ENCODE results near the gene NUP160.

DNA sequence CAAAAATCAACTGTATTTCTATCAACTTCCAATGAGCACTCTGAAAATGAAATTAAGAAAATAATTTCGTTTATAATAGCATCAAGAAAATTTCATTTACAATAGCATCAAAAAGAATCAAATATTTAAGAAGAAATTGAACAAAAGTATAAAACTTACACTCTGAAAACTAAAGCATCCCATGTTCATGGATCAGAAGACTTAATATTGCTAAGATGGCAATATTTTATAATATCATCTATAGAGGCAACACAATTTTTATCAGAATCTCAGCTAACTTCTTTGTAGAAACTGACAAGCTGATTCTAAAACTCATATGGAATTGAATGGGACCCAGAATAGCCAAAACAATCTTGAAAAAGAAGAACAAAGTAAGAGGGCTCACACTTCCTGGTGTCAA is 19.9 kb downstream of the NUP160 start:
- TF ChIP-seq, protein P1, sequence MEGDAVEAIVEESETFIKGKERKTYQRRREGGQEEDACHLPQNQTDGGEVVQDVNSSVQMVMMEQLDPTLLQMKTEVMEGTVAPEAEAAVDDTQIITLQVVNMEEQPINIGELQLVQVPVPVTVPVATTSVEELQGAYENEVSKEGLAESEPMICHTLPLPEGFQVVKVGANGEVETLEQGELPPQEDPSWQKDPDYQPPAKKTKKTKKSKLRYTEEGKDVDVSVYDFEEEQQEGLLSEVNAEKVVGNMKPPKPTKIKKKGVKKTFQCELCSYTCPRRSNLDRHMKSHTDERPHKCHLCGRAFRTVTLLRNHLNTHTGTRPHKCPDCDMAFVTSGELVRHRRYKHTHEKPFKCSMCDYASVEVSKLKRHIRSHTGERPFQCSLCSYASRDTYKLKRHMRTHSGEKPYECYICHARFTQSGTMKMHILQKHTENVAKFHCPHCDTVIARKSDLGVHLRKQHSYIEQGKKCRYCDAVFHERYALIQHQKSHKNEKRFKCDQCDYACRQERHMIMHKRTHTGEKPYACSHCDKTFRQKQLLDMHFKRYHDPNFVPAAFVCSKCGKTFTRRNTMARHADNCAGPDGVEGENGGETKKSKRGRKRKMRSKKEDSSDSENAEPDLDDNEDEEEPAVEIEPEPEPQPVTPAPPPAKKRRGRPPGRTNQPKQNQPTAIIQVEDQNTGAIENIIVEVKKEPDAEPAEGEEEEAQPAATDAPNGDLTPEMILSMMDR (IDR thresholded peaks at IDR 0.05) = no peak
- no peak for TF ChIP-seq POLR2A (IDR thresholded peaks at IDR 0.05)
